ENCODE data around the gene MB21D2.
"Not testable (repeated sequence)": the region's sequence is repeated elsewhere in the genome, so short reads cannot be mapped to it uniquely, and the experiment has no call there.

MB21D2 gene

GRCh38 chr3:192802957-192803899 lies 114.4 kb downstream of the MB21D2 start:
- DNase-seq (ENCODE audit: low spot score): peak; percentile 70

- no peak for DNase-seq (ENCODE audit: low spot score)
These were observed 115.7 kb downstream of the MB21D2 start for GRCh38 chr3:192801985-192802384.

- no peak for DNase-seq (ENCODE audit: low spot score)
These were observed 117.9 kb downstream of the MB21D2 start for GRCh38 chr3:192799721-192800120.

GRCh38 chr3:192795021-192795420 lies 122.6 kb downstream of the MB21D2 start:
- no peak for DNase-seq (ENCODE audit: low spot score)

GRCh38 chr3:192794216-192794615 lies 123.4 kb downstream of the MB21D2 start:
- DNase-seq (ENCODE audit: low spot score): no peak

- not testable (repeated sequence) for DNase-seq (ENCODE audit: low spot score)
These were observed 128.7 kb downstream of the MB21D2 start for GRCh38 chr3:192788816-192789515.

- no peak for DNase-seq (ENCODE audit: low spot score)
These were observed 139.1 kb downstream of the MB21D2 start for GRCh38 chr3:192778508-192778907.

GRCh38 chr3:192774341-192774740 lies 143.3 kb downstream of the MB21D2 start:
- DNase-seq (ENCODE audit: low spot score): not testable (repeated sequence)

- DNase-seq (ENCODE audit: low spot score): peak; percentile 35
These were observed 145.3 kb downstream of the MB21D2 start for GRCh38 chr3:192772240-192772894.

GRCh38 chr3:192758654-192759053 lies 159.0 kb downstream of the MB21D2 start:
- no peak for DNase-seq (ENCODE audit: low spot score)

- no peak for DNase-seq (ENCODE audit: low spot score)
These were observed 166.5 kb downstream of the MB21D2 start for GRCh38 chr3:192751148-192751547.

- DNase-seq (ENCODE audit: low spot score): no peak
These were observed 167.5 kb downstream of the MB21D2 start for GRCh38 chr3:192750201-192750600.

GRCh38 chr3:192747746-192748145 lies 169.9 kb downstream of the MB21D2 start:
- DNase-seq (ENCODE audit: low spot score): peak; percentile 88

GRCh38 chr3:192747145-192747544 lies 170.5 kb downstream of the MB21D2 start:
- DNase-seq (ENCODE audit: low spot score): no peak

All from pons (tissue), 1 donor.